Karpas-422 (cell line): ENCODE data around the gene SINHCAF. TPM values are rescaled to one million over a fixed set of nuclear protein-coding genes. Genes with fewer than 3 reads are reported as not detected.
A peak's percentile ranks its signal among the peaks of the same experiment; 100 is the strongest.

Experiments
- DNase-seq: peaks from one replicate; pipeline ENCODE4 v3.0.0-alpha.2; 2015
- H2AFZ ChIP-seq: fragments of 200-600 bp; sonication (generic); 2 replicates; pipeline ENCODE4 v1.6.1; 2014; ENCODE audit warnings: antibody characterized with exemption, low read length, mixed read lengths
- H3K27ac ChIP-seq: fragments of 200-600 bp; sonication (generic); 2 replicates; pipeline ENCODE4 v1.5.1; 2014; ENCODE audit warnings: mild to moderate bottlenecking, low read length, moderate library complexity
- H3K27me3 ChIP-seq: fragments of 200-600 bp; sonication (generic); 2 replicates; pipeline ENCODE4 v1.6.1; 2014; ENCODE audit warnings: low read length, mixed read lengths
- H3K36me3 ChIP-seq: fragments of 200-600 bp; sonication (generic); 2 replicates; pipeline ENCODE4 v1.6.1; 2014; ENCODE audit warnings: low read length, mixed read lengths; ENCODE audit not compliant: insufficient read depth
- H3K4me1 ChIP-seq: fragments of 200-600 bp; sonication (generic); 2 replicates; pipeline ENCODE4 v1.6.1; 2014; ENCODE audit warnings: mild to moderate bottlenecking, low read length, mixed read lengths
- H3K4me2 ChIP-seq: fragments of 200-600 bp; sonication (generic); 2 replicates; pipeline ENCODE4 v1.6.1; 2014; ENCODE audit warnings: low read length, low read depth, mild to moderate bottlenecking; ENCODE audit not compliant: poor library complexity, severe bottlenecking
- H3K4me3 ChIP-seq: fragments of 200-600 bp; sonication (generic); 2 replicates; pipeline ENCODE4 v1.5.1; 2014; ENCODE audit warnings: mild to moderate bottlenecking, antibody characterized with exemption, low read length, mixed read lengths
- H3K79me2 ChIP-seq: fragments of 200-600 bp; sonication (generic); 2 replicates; pipeline ENCODE4 v1.6.1; 2014; ENCODE audit warnings: mild to moderate bottlenecking, low read length, mixed read lengths
- H3K9ac ChIP-seq: fragments of 200-600 bp; sonication (generic); 2 replicates; pipeline ENCODE4 v1.6.0; 2014; ENCODE audit warnings: low read length
- H3K9me2 ChIP-seq: fragments of 200-600 bp; sonication (generic), shearing (Covaris generic); replicated peaks from 2 replicates; pipeline ENCODE4 v1.6.0; 2014; ENCODE audit warnings: mild to moderate bottlenecking, low read length, moderate library complexity; ENCODE audit not compliant: insufficient read depth
- H3K9me3 ChIP-seq: fragments of 300-700, 200-600 bp; sonication (generic); 2 replicates; pipeline ENCODE4 v1.6.1; 2014; ENCODE audit warnings: low read length, mixed read lengths
- H4K20me1 ChIP-seq: fragments of 200-600 bp; sonication (generic); 2 replicates; pipeline ENCODE4 v1.6.1; 2014; ENCODE audit warnings: mild to moderate bottlenecking, antibody characterized with exemption, low read length, low read depth; ENCODE audit not compliant: insufficient read depth
- total RNA-seq: library from RNA; depleted of rRNA; stranded (reverse); fragments of >200 nt; shearing (Covaris generic); gene quantifications from 2 replicates; pipeline ENCODE4 v1.2.3, GENCODE V29; 2014; ENCODE audit warnings: low replicate concordance

Gene SINHCAF
- total RNA-seq, 1 experiment from 2014 or later = 117 TPM

- H3K36me3 ChIP-seq = no peaks in the 10 kb centered on the region
- H3K4me2 ChIP-seq = no peak overlapping the region
Measured at GRCh38 chr12:31363831-31364230, 37.9 kb upstream of the SINHCAF start.

DNA sequence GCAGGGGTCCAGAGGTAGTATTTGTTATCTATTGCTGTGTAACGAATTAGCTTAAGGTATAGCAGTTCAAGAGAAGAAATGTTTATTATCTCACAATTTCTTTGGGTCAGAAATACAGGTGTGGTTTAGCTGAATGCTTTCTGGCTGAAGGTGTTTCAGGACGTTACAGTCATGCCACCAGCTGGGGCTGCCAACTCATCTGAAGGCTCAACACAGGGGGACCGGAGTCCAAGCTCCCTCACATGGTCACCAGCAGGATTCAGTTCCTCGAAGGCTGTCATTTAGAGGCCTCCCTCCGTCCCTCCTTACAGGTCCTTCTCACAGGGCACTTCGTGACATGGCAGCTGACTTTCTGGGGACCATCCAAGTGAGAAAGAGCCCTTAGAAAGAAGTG is 37.5 kb upstream of the SINHCAF start:
- Histone ChIP-seq H3K36me3 (no peaks in the 10 kb centered on the region), H3K9me3 (no peaks in the 10 kb centered on the region), H2AFZ (no peak overlapping the region), H3K9ac (no peak overlapping the region), H3K27ac (no peak overlapping the region), H3K4me1 (no peaks in the 10 kb centered on the region), H3K27me3 (no peaks in the 10 kb centered on the region), H3K4me2 (no peak overlapping the region), H3K79me2 (no peaks in the 10 kb centered on the region), H4K20me1 (no peaks in the 10 kb centered on the region), H3K4me3 (no peak overlapping the region), H3K9me2 (no peaks in the 10 kb centered on the region)
- DNase-seq = no peak

More at GRCh38 chr12:31363831-31364230, 37.9 kb upstream of the SINHCAF start:
- Histone ChIP-seq H2AFZ (no peak overlapping the region), H3K9me3 (no peaks in the 10 kb centered on the region), H3K9ac (no peak overlapping the region), H3K4me1 (no peaks in the 10 kb centered on the region), H3K4me3 (no peak overlapping the region), H3K27ac (no peak overlapping the region), H3K79me2 (no peaks in the 10 kb centered on the region), H3K27me3 (no peaks in the 10 kb centered on the region), H4K20me1 (no peaks in the 10 kb centered on the region), H3K9me2 (no peaks in the 10 kb centered on the region)
- no peak for DNase-seq

- no peaks in the 10 kb centered on the region for H4K20me1 ChIP-seq
- H3K4me2 ChIP-seq = no peak overlapping the region
- no peaks in the 10 kb centered on the region for H3K9me3 ChIP-seq
- no peaks in the 10 kb centered on the region for H3K9me2 ChIP-seq
- H3K4me1 ChIP-seq = no peaks in the 10 kb centered on the region
- no peak overlapping the region for H3K4me3 ChIP-seq
- no peak overlapping the region for H3K27ac ChIP-seq
- H3K27me3 ChIP-seq = no peaks in the 10 kb centered on the region
- H3K9ac ChIP-seq = no peak overlapping the region
- H3K79me2 ChIP-seq = no peaks in the 10 kb centered on the region
- no peaks in the 10 kb centered on the region for H3K36me3 ChIP-seq
- no peak overlapping the region for H2AFZ ChIP-seq
- no peak for DNase-seq
Measured at GRCh38 chr12:31362759-31363415, 36.9 kb upstream of the SINHCAF start.

GRCh38 chr12:31362115-31362758 is 36.3 kb upstream of the SINHCAF start:
- no peaks in the 10 kb centered on the region for H3K9me3 ChIP-seq
- H3K9me2 ChIP-seq = no peaks in the 10 kb centered on the region
- H4K20me1 ChIP-seq = no peaks in the 10 kb centered on the region
- H3K9ac ChIP-seq = no peak overlapping the region
- no peak overlapping the region for H3K4me2 ChIP-seq
- H3K27me3 ChIP-seq = no peaks in the 10 kb centered on the region
- H2AFZ ChIP-seq = no peak overlapping the region
- H3K36me3 ChIP-seq = no peaks in the 10 kb centered on the region
- H3K4me1 ChIP-seq = no peaks in the 10 kb centered on the region
- no peak overlapping the region for H3K4me3 ChIP-seq
- no peak for DNase-seq
- no peaks in the 10 kb centered on the region for H3K79me2 ChIP-seq
- H3K27ac ChIP-seq = no peak overlapping the region

- H3K27ac ChIP-seq = no peak overlapping the region
- H3K9me2 ChIP-seq = no peaks in the 10 kb centered on the region
- no peaks in the 10 kb centered on the region for H3K9me3 ChIP-seq
- H3K9ac ChIP-seq = no peak overlapping the region
- H3K4me2 ChIP-seq = no peak overlapping the region
- no peaks in the 10 kb centered on the region for H4K20me1 ChIP-seq
- no peak for DNase-seq
- H3K4me1 ChIP-seq = no peaks in the 10 kb centered on the region
- H3K27me3 ChIP-seq = no peaks in the 10 kb centered on the region
- H2AFZ ChIP-seq = no peak overlapping the region
- no peak overlapping the region for H3K4me3 ChIP-seq
- no peaks in the 10 kb centered on the region for H3K79me2 ChIP-seq
- no peaks in the 10 kb centered on the region for H3K36me3 ChIP-seq
Measured at GRCh38 chr12:31361730-31362114, 35.8 kb upstream of the SINHCAF start.

DNA sequence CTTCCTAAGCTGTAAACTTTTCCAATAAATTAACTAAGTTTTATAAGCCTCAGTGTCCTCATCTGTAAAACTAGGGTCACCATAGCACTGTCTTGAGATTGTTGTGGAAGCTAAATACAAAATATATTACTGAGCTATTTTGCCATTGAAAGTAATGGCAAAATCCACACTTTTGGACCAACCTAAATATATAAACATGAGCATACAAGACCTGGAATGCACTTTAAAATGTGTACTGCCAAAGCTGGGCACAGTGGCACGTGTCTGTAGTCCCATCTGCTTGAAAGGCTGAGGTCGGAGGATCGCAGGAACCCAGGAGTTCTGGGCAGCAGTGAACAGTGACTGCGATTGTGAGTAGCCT is 29.8 kb upstream of the SINHCAF start:
- H3K36me3 ChIP-seq = no peaks in the 10 kb centered on the region
- no peaks in the 10 kb centered on the region for H3K27me3 ChIP-seq
- H3K4me3 ChIP-seq = no peak overlapping the region
- no peak overlapping the region for H3K27ac ChIP-seq
- no peaks in the 10 kb centered on the region for H3K79me2 ChIP-seq
- H3K4me2 ChIP-seq = no peak overlapping the region
- H2AFZ ChIP-seq = no peak overlapping the region
- no peaks in the 10 kb centered on the region for H3K9me2 ChIP-seq
- no peaks in the 10 kb centered on the region for H4K20me1 ChIP-seq
- DNase-seq = no peak
- H3K9ac ChIP-seq = no peak overlapping the region
- H3K4me1 ChIP-seq = peaks cover 11% of the 10 kb centered on the region
- no peaks in the 10 kb centered on the region for H3K9me3 ChIP-seq

- peak; percentile 43 for DNase-seq
- no peak overlapping the region for H3K9ac ChIP-seq
- H3K9me3 ChIP-seq = no peaks in the 10 kb centered on the region
- H4K20me1 ChIP-seq = no peaks in the 10 kb centered on the region
- no peak overlapping the region for H3K4me3 ChIP-seq
- H3K9me2 ChIP-seq = no peaks in the 10 kb centered on the region
- H2AFZ ChIP-seq = no peak overlapping the region
- no peaks in the 10 kb centered on the region for H3K79me2 ChIP-seq
- peaks cover 11% of the 10 kb centered on the region for H3K4me1 ChIP-seq
- H3K36me3 ChIP-seq = no peaks in the 10 kb centered on the region
- H3K27me3 ChIP-seq = no peaks in the 10 kb centered on the region
- peak overlapping the region; percentile 23 for H3K4me2 ChIP-seq
- no peak overlapping the region for H3K27ac ChIP-seq
Measured at GRCh38 chr12:31353750-31354708, 28.1 kb upstream of the SINHCAF start.

GRCh38 chr12:31346267-31346666 is 20.3 kb upstream of the SINHCAF start:
- Histone ChIP-seq H3K27me3 (no peaks in the 10 kb centered on the region), H4K20me1 (no peaks in the 10 kb centered on the region), H2AFZ (no peak overlapping the region), H3K4me2 (no peak overlapping the region), H3K9ac (no peak overlapping the region), H3K4me3 (no peak overlapping the region), H3K27ac (no peak overlapping the region), H3K9me3 (no peaks in the 10 kb centered on the region), H3K9me2 (no peaks in the 10 kb centered on the region), H3K36me3 (no peaks in the 10 kb centered on the region), H3K79me2 (no peaks in the 10 kb centered on the region), H3K4me1 (no peaks in the 10 kb centered on the region)
- no peak for DNase-seq
